Adipose tissue (tissue), 3 donors: ENCODE results near the gene PAX5. TPM values are rescaled to one million over a fixed set of nuclear protein-coding genes. Genes with fewer than 3 reads are reported as not detected.
"Not testable (repeated sequence)": the region's sequence is repeated elsewhere in the genome, so short reads cannot be mapped to it uniquely, and the experiment has no call there.

Experiments used
- H3K27ac ChIP-seq: one replicate; pipeline ENCODE4 v1.5.1; 2013; ENCODE audit warnings: low read depth, low read length
- WGBS, 3 donors: extraction: QIAGEN DNeasy Blood & Tissue Kit; methylation state at CpG; one replicate each; pipeline ENCODE4 v1.1.7; 2013; 5-methylcytosine and 5-hydroxymethylcytosine counted together
- polyA plus RNA-seq, 3 donors: library from polyadenylated mRNA; stranded (reverse); fragments of 200-250 nt; gene quantifications; one replicate each; pipeline ENCODE4 v1.2.3, GENCODE V29; 2013
- donor health status: healthy with polysubstance abuse.
- donor health status: Bipolar disorder and iron deficiency.
- donor health status: healthy.

The PAX5 gene
- polyA plus RNA-seq = under 1 TPM in 2 of 3 donors, not detected in 1; 0.23 to 0.28 TPM

GRCh38 chr9:37033682-37034304 lies at the start of gene PAX5:
Gene PAX5 (minus strand): TSS chr9:37034268. CDS start chr9:37034031, 237 bp downstream.
- H3K27ac ChIP-seq = no peak within 1 kb of the TSS
- WGBS, 3 donors = 12 to 17% (median 15%) methylated on average over 27 of the region's 27 CpGs

DNA sequence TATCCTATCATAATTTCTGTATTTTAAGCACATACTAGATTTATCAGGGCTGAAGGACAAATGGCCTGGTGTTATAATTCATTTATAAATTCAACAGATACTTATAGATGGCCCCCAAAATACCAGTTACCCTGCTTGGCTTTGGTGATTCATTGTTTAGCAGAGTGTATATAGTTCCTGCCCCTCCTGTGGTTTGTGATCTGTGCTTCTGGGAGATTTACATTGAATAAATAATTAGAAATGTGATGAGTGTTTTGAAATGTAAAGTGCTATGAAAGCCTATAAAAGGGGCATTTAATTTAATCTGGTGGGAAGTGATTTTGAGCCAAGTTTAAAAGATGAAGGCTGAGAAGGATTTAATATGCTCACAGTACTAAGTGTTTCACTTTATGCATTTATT lies 49.6 kb upstream of the PAX5 start:
- H3K27ac ChIP-seq = no peak overlapping the region

GRCh38 chr9:37082214-37082765 lies 48.2 kb upstream of the PAX5 start:
- H3K27ac ChIP-seq = no peak overlapping the region
- WGBS, 3 donors = 46 to 75% (median 74%) methylated on average over 4 of the region's 4 CpGs

DNA sequence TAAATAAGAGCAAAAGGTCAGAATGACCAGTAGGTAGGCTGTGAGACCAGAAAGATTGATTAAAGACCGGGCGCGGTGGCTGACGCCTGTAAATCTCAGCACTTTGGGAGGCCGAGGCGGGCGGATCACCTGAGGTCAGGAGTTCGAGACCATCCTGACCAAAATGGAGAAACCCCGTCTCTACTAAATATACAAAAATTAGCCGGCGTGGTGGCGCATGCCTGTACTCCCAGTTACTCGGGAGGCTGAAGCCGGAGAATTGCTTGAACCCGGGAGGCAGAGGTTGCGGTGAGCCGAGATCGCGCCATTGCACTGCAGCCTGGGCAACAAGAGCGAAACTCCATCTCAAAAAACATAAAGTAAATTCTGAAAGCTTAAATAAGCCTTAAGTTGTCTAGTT lies 47.4 kb upstream of the PAX5 start:
- WGBS, 3 donors = 96 to 98% (median 98%) methylated on average over 19 to 20 of the region's 20 CpGs
- not testable (repeated sequence) for H3K27ac ChIP-seq

DNA sequence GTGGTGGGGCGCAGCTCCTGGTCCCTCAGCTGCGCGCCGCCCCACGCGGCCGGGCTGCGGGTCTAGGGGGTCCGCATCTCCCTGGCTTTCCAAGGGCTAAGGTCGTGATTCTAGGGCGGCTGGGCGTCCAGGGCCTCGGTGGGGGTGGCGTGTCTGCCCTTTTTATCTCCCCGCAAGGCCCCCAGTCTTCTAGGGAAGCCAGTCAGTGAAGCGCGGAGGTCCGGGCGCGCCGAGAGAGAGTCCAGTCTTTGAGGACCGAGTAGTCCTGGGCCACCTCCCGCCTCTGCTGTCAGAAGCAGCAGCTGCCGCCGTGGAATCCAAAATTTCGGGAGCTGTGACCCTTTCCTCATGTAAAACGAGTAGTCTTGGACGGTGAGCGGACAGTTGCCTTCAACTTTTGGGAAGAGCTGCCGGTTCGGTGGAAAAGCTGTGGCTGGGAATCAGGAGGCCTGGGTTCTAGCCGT lies 46.1 kb upstream of the PAX5 start:
- H3K27ac ChIP-seq = peak overlapping the region; percentile 42
- WGBS, 3 donors = 0 to 2% (median 1%) methylated on average over 31 to 32 of the region's 32 CpGs

GRCh38 chr9:37079370-37080164 lies 45.5 kb upstream of the PAX5 start:
- WGBS, 3 donors = 2% methylated on average over 62 to 63 of the region's 63 CpGs
- peak overlapping the region; percentile 42 for H3K27ac ChIP-seq

- WGBS, 3 donors = 67 to 81% (median 73%) methylated on average over 4 of the region's 4 CpGs
- H3K27ac ChIP-seq = not testable (repeated sequence)
These were observed 40.7 kb upstream of the PAX5 start for GRCh38 chr9:37074790-37075189.

- no peak overlapping the region for H3K27ac ChIP-seq
- 30 to 38% (median 35%) methylated on average over 3 of the region's 3 CpGs for WGBS, 3 donors
These were observed 32.2 kb upstream of the PAX5 start for GRCh38 chr9:37066139-37066725.

GRCh38 chr9:37062336-37062735 lies 28.3 kb upstream of the PAX5 start:
- H3K27ac ChIP-seq = no peak overlapping the region
- WGBS, 3 donors = 53 to 77% (median 59%) methylated on average over 4 of the region's 4 CpGs

DNA sequence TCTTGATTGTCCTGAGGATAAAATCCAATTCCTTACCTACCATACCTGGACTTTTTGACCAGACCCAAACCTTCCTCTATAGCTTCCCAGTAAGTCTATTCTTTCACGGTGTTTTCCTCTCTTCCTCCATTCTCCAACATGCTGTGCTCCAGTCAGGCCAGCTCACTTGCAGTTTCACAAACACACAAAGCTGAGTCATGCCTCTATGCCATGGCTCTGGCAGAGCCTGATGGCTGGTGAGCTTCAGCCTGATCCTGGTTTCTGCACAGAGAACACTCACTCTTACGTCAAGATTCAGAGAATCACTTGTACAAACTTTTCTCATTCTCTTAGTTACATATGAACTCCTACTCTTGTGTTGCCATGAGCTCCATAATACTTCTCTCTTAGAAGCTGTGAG lies 27.7 kb upstream of the PAX5 start:
- WGBS, 3 donors = 67 to 91% (median 67%) methylated on average over 2 of the region's 2 CpGs

GRCh38 chr9:37060833-37061232 lies 26.8 kb upstream of the PAX5 start:
- 80 to 83% (median 82%) methylated on average over 4 of the region's 4 CpGs for WGBS, 3 donors

More for the DNA sequence above, 27.7 kb upstream of the PAX5 start:
- no peak overlapping the region for H3K27ac ChIP-seq

GRCh38 chr9:37056046-37056920 lies 22.2 kb upstream of the PAX5 start:
- H3K27ac ChIP-seq = no peak overlapping the region
- 84 to 89% (median 87%) methylated on average over 2 of the region's 2 CpGs for WGBS, 3 donors

More at GRCh38 chr9:37060833-37061232, 26.8 kb upstream of the PAX5 start:
- H3K27ac ChIP-seq = no peak overlapping the region

DNA sequence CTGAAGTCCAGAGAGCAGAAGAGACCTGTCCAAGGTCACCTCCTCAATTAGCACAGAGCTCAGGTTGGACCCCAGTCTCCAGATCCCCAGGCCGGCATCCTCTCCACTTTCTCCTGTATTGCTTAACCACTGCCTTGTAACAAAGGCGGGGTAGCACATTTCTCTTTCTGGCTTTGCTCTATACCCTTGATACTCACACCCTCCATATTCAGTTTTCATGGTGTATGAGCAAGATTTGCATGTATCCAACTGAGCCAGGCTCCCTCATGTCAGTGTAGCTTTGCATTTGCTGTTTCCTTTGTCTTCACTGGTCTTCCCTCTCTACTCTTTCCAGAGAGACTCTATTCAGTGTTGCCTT lies 20.3 kb upstream of the PAX5 start:
- not testable (repeated sequence) for H3K27ac ChIP-seq
- whole genome bisulfite sequencing, 3 donors = 33 to 42% (median 38%) methylated on average over 2 of the region's 2 CpGs

- H3K27ac ChIP-seq = no peak overlapping the region
- WGBS, 3 donors = 38 to 49% (median 41%) methylated on average over 5 of the region's 5 CpGs
These were observed 19.8 kb upstream of the PAX5 start for GRCh38 chr9:37053684-37054362.

DNA sequence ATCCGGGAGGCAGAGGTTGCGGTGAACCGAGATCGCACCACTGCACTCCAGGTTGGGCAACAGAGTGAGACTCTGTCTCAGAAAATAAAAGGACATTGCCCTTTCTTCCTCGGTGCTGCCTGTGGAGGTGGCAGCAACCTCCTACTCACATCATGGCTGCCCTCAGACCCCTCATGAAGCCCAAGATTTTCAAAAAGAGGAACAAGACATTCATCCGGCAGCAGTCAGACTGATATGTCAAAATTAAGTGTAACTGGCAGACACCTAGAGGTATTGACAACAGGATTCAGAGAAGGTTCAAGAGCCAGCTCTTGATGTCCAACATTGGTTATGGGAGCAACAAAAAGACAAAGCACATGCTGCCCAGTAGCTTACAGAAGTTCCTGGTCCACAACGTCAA lies 12.6 kb upstream of the PAX5 start:
- WGBS, 3 donors = 72 to 80% (median 74%) methylated on average over 7 of the region's 7 CpGs
- no peak overlapping the region for H3K27ac ChIP-seq

DNA sequence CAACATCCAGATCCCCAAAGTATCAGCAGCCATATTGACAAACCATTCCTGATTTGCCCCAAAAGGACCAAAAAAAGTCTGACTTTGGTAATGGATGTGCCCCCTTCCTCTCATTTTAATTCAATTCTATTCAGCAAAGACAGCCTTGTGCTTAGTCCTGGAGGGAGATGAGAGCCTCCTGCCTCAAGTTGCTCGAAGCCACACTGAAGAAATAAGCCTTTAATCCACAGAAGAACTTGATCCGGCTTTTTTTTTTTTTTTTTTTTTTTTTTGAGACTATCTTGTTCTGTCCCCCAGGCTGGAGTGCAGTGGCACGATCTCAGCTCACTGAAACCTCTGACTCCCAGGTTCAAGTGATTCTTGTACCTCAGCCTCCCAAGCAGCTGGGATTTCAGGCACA lies 8.4 kb upstream of the PAX5 start:
- 74 to 83% (median 80%) methylated on average over 3 of the region's 3 CpGs for WGBS, 3 donors
- H3K27ac ChIP-seq = no peak overlapping the region

- no peak overlapping the region for H3K27ac ChIP-seq
- 63 to 77% (median 68%) methylated on average over 8 of the region's 8 CpGs for WGBS, 3 donors
These were observed 6.5 kb upstream of the PAX5 start for GRCh38 chr9:37040508-37041127.
